HG03280 (cell line): ENCODE results near the gene ADGRV1.

ENCODE experiments used
- ATAC-seq: cut with Tn5 transposase; IDR thresholded peaks from one replicate; pipeline ENCODE4 v1.9.1; 2021; ENCODE audit warnings: mild to moderate bottlenecking, moderate library complexity; ENCODE audit not compliant: unreplicated experiment

The ADGRV1 gene

GRCh38 chr5:90865180-90865579 lies 306.6 kb downstream of the ADGRV1 start:
- ATAC-seq, result no peak

GRCh38 chr5:90866333-90866732 lies 307.7 kb downstream of the ADGRV1 start:
- peak; percentile 54 for ATAC-seq

GRCh38 chr5:90866915-90867731 lies 308.5 kb downstream of the ADGRV1 start:
- ATAC-seq, result no peak

GRCh38 chr5:90868799-90869198 lies 310.2 kb downstream of the ADGRV1 start:
- no peak for ATAC-seq

- ATAC-seq, result no peak
These were observed 312.9 kb downstream of the ADGRV1 start for GRCh38 chr5:90871391-90871991.

GRCh38 chr5:90873033-90873517 lies 314.5 kb downstream of the ADGRV1 start:
- no peak for ATAC-seq

GRCh38 chr5:90874066-90874465 lies 315.5 kb downstream of the ADGRV1 start:
- no peak for ATAC-seq

- no peak for ATAC-seq
These were observed 316.9 kb downstream of the ADGRV1 start for GRCh38 chr5:90875456-90875855.

GRCh38 chr5:90876366-90876765 lies 317.8 kb downstream of the ADGRV1 start:
- no peak for ATAC-seq

GRCh38 chr5:90877049-90877448 lies 318.5 kb downstream of the ADGRV1 start:
- ATAC-seq, result no peak

GRCh38 chr5:90878081-90878480 lies 319.5 kb downstream of the ADGRV1 start:
- no peak for ATAC-seq

GRCh38 chr5:90878549-90879196 lies 320.1 kb downstream of the ADGRV1 start:
- no peak for ATAC-seq

- no peak for ATAC-seq
These were observed 323.1 kb downstream of the ADGRV1 start for GRCh38 chr5:90881626-90882150.

- no peak for ATAC-seq
These were observed 323.9 kb downstream of the ADGRV1 start for GRCh38 chr5:90882448-90882847.

- ATAC-seq, result no peak
These were observed 326.7 kb downstream of the ADGRV1 start for GRCh38 chr5:90885180-90885868.

- no peak for ATAC-seq
These were observed 327.8 kb downstream of the ADGRV1 start for GRCh38 chr5:90886381-90886780.

- no peak for ATAC-seq
These were observed 330.1 kb downstream of the ADGRV1 start for GRCh38 chr5:90888511-90889324.

GRCh38 chr5:90889325-90889600 lies 330.7 kb downstream of the ADGRV1 start:
- ATAC-seq, result no peak

- ATAC-seq, result no peak
These were observed 331.6 kb downstream of the ADGRV1 start for GRCh38 chr5:90890180-90890579.

GRCh38 chr5:90894866-90895420 lies 336.3 kb downstream of the ADGRV1 start:
- no peak for ATAC-seq
